IMR-90 (cell line): ENCODE measurements around the gene SRGN. TPM values are rescaled to one million over a fixed set of nuclear protein-coding genes. Genes with fewer than 3 reads are reported as not detected.
A peak's percentile ranks its signal among the peaks of the same experiment; 100 is the strongest.

Experiments
- ATAC-seq: fragments of 200-7000 bp; cut with Tn5 transposase; 2 replicates; pipeline ENCODE4 v1.9.1; 2020; ENCODE audit warnings: low read depth, mild to moderate bottlenecking, moderate library complexity
- BruUV-seq: library from RNA; stranded (reverse); fragments of 400-500 nt; replicated peaks from 2 replicates; lab custom pipeline; 2021; lab: Mats Ljungman, UMichigan
- CTCF ChIA-PET: fragments of 300-600 bp; formaldehyde crosslinking; extraction: SDS; loops from one replicate; lab custom pipeline; 2021; ENCODE audit warnings: antibody characterized with exemption; lab: Yijun Ruan, JAX
- POLR2A ChIA-PET: fragments of 300-600 bp; sonication (Branson Sonifier 250); formaldehyde crosslinking; loops from one replicate; lab custom pipeline; 2022; ENCODE audit warnings: antibody characterized with exemption; ENCODE audit not compliant: unreplicated experiment; lab: Charles Lee
- DNase-seq: peaks from one replicate; pipeline ENCODE4 v3.0.0; 2013
- H2AFZ ChIP-seq: replicated peaks from 2 replicates; pipeline ENCODE3; 2013; ENCODE audit warnings: low read length, mild to moderate bottlenecking; ENCODE audit not compliant: poor library complexity
- H2AK5ac ChIP-seq: 2 replicates; pipeline ENCODE4 v1.6.1; 2013; ENCODE audit warnings: low read depth, low read length, inconsistent platforms
- H2AK9ac ChIP-seq: replicated peaks from 2 replicates; pipeline ENCODE3; 2013; ENCODE audit warnings: mild to moderate bottlenecking, low read depth, low read length, moderate library complexity; ENCODE audit not compliant: poor library complexity
- H2BK120ac ChIP-seq: 2 replicates; pipeline ENCODE4 v1.6.1; 2013; ENCODE audit warnings: low read depth, low read length, inconsistent platforms
- H2BK15ac ChIP-seq: 3 replicates; pipeline ENCODE4 v1.6.1; 2013; ENCODE audit warnings: low read depth, low read length, inconsistent platforms
- H2BK20ac ChIP-seq: 2 replicates; pipeline ENCODE4 v1.6.1; 2013; ENCODE audit warnings: low read depth, mild to moderate bottlenecking, inconsistent platforms, low read length, moderate library complexity
- H2BK5ac ChIP-seq: 2 replicates; pipeline ENCODE4 v1.6.1; 2013; ENCODE audit warnings: mild to moderate bottlenecking, low read depth, low read length, inconsistent platforms; ENCODE audit not compliant: poor library complexity, severe bottlenecking
- H3K14ac ChIP-seq: replicated peaks from 2 replicates; pipeline ENCODE4 v1.6.1; 2013; ENCODE audit warnings: low read depth, low read length, inconsistent platforms
- H3K18ac ChIP-seq: 2 replicates; pipeline ENCODE4 v1.6.1; 2013; ENCODE audit warnings: low read depth, low read length, control low read depth
- H3K23ac ChIP-seq: 2 replicates; pipeline ENCODE4 v1.6.1; 2013; ENCODE audit warnings: low read depth, low read length, inconsistent platforms
- H3K27ac ChIP-seq: 2 replicates; pipeline ENCODE4 v1.5.1; 2013; ENCODE audit warnings: mild to moderate bottlenecking, control low read depth, low read length; ENCODE audit not compliant: insufficient read depth
- H3K27me3 ChIP-seq: 2 replicates; pipeline ENCODE4 v1.6.1; 2013; ENCODE audit warnings: low read length; ENCODE audit not compliant: control insufficient read depth, insufficient read depth
- H3K36me3 ChIP-seq: 2 replicates; pipeline ENCODE4 v1.6.1; 2013; ENCODE audit warnings: low read length, mixed read lengths; ENCODE audit not compliant: control insufficient read depth, insufficient read depth
- H3K4ac ChIP-seq: 2 replicates; pipeline ENCODE4 v1.6.1; 2013; ENCODE audit warnings: low read depth, low read length, inconsistent platforms
- H3K4me1 ChIP-seq: 2 replicates; pipeline ENCODE4 v1.6.1; 2013; ENCODE audit warnings: low read length, mixed read lengths; ENCODE audit not compliant: control insufficient read depth, insufficient read depth
- H3K4me2 ChIP-seq: 2 replicates; pipeline ENCODE4 v1.6.1; 2013; ENCODE audit warnings: low read depth, mild to moderate bottlenecking, control low read depth, low read length, moderate library complexity
- H3K4me3 ChIP-seq: 2 replicates; pipeline ENCODE4 v1.5.1; 2013; ENCODE audit warnings: low read depth, mild to moderate bottlenecking, control low read depth, low read length, moderate library complexity; ENCODE audit not compliant: insufficient read depth
- H3K56ac ChIP-seq: 2 replicates; pipeline ENCODE4 v1.6.1; 2013; ENCODE audit warnings: low read length, inconsistent platforms; ENCODE audit not compliant: insufficient read depth; ENCODE audit errors: extremely low read depth
- H3K79me1 ChIP-seq, 2 experiments: 2 replicates each; pipeline ENCODE4 v1.6.1; 2013; ENCODE audit warnings: low read length in 2 of 2, inconsistent platforms in 1 of 2, low read depth in 1 of 2
- H3K9ac ChIP-seq: 2 replicates; pipeline ENCODE4 v1.6.1; 2013; ENCODE audit warnings: low read depth, low read length, control low read depth
- H3K9me1 ChIP-seq: 2 replicates; pipeline ENCODE4 v1.6.1; 2013; ENCODE audit warnings: low read length, inconsistent platforms; ENCODE audit not compliant: insufficient read depth
- H3K9me3 ChIP-seq: 2 replicates; pipeline ENCODE4 v1.6.1; 2013; ENCODE audit warnings: low read length; ENCODE audit not compliant: control insufficient read depth, insufficient read depth
- H4K20me1 ChIP-seq: 2 replicates; pipeline ENCODE4 v1.6.1; 2013; ENCODE audit warnings: low read length, inconsistent platforms; ENCODE audit not compliant: insufficient read depth
- H4K5ac ChIP-seq: 2 replicates; pipeline ENCODE4 v1.6.1; 2013; ENCODE audit warnings: mild to moderate bottlenecking, low read depth, low read length, control low read depth
- H4K8ac ChIP-seq, 2 experiments: 2 replicates each; pipeline ENCODE4 v1.6.1; 2013; ENCODE audit warnings: low read depth in 2 of 2, low read length in 2 of 2, control low read depth in 1 of 2, inconsistent platforms in 1 of 2
- H4K91ac ChIP-seq: 2 replicates; pipeline ENCODE4 v1.6.1; 2013; ENCODE audit warnings: low read depth, low read length, inconsistent platforms; ENCODE audit not compliant: insufficient read depth
- BHLHE40 ChIP-seq: fragments of 150-350 bp; IDR thresholded peaks from 2 replicates; pipeline ENCODE4 v1.6.1; 2016; ENCODE audit warnings: mild to moderate bottlenecking, low read depth, low read length
- CEBPB ChIP-seq: IDR thresholded peaks from 2 replicates; pipeline ENCODE4 v1.6.1; 2012; ENCODE audit warnings: low read depth, low read length, improper control_type of control experiment
- CTCF ChIP-seq: conservative IDR thresholded peaks from 2 replicates; pipeline ENCODE4 v1.5.1; 2012; ENCODE audit warnings: mild to moderate bottlenecking, low read depth, low read length, improper control_type of control experiment
- FOS ChIP-seq: fragments of 150-350 bp; IDR thresholded peaks from 2 replicates; pipeline ENCODE4 v1.6.1; 2016; ENCODE audit warnings: low read depth, low read length
- MAFK ChIP-seq: IDR thresholded peaks from 2 replicates; pipeline ENCODE4 v1.6.1; 2012; ENCODE audit warnings: low read depth, low read length, improper control_type of control experiment
- MAZ ChIP-seq: IDR thresholded peaks from 2 replicates; pipeline ENCODE4 v1.6.1; 2012; ENCODE audit warnings: low read depth, mild to moderate bottlenecking, low read length, improper control_type of control experiment, moderate library complexity, borderline replicate concordance
- MXI1 ChIP-seq: IDR thresholded peaks from 2 replicates; pipeline ENCODE4 v1.6.1; 2012; ENCODE audit warnings: low read depth, mild to moderate bottlenecking, low read length, moderate library complexity, borderline replicate concordance
- POLR2A ChIP-seq: IDR thresholded peaks from 2 replicates; pipeline ENCODE4 v1.6.1; 2012; ENCODE audit warnings: mild to moderate bottlenecking, low read depth, low read length
- RAD21 ChIP-seq: IDR thresholded peaks from 2 replicates; pipeline ENCODE4 v1.6.1; 2012; ENCODE audit warnings: low read length, improper control_type of control experiment
- SMC3 ChIP-seq: fragments of 150-350 bp; IDR thresholded peaks from 2 replicates; pipeline ENCODE4 v1.6.1; 2016; ENCODE audit warnings: low read depth, mild to moderate bottlenecking, antibody characterized with exemption, low read length, moderate library complexity
- USF2 ChIP-seq: fragments of 150-350 bp; IDR thresholded peaks from 2 replicates; pipeline ENCODE4 v1.6.1; 2017; ENCODE audit warnings: mild to moderate bottlenecking, antibody characterized with exemption, low read length, low read depth
- WGBS, 2 experiments: methylation state at CpG; one replicate each; pipeline versions ENCODE4 v1.1.5 to v1.1.7; 2013; ENCODE audit warnings: missing lambda C conversion rate in 2 of 2; ENCODE audit not compliant: insufficient read length in 1 of 2; ENCODE audit errors: extremely low coverage in 2 of 2; 5-methylcytosine and 5-hydroxymethylcytosine counted together
- dilution Hi-C: fragments of 300-500 bp; cut with HindIII; formaldehyde crosslinking; loops from one replicate; pipeline ENCODE4 v1.14.3; 2018; ENCODE audit warnings: low sequenced_read_pairs; ENCODE audit not compliant: unreplicated experiment
- in situ Hi-C: fragments of 300-500 bp; cut with MboI; formaldehyde crosslinking; loops from 3 replicates; pipeline ENCODE4 v1.14.3; 2019; ENCODE audit warnings: low sequenced_read_pairs, inconsistent platforms, mixed read lengths
- intact Hi-C: fragments of 100-400 bp; cut with micrococcal nuclease; formaldehyde crosslinking; loops from 2 replicates; pipeline ENCODE4 v1.10.0; 2022
- polyA plus RNA-seq, 3 experiments: library from polyadenylated mRNA; depleted of rRNA; stranded (reverse); fragments of >200 nt; gene quantifications; 2 replicates each; pipeline ENCODE4 v1.2.3, GENCODE V29; 2012; ENCODE audit warnings: low replicate concordance in 1 of 3
- total RNA-seq: library from RNA; depleted of rRNA; stranded (reverse); fragments of >200 nt; gene quantifications from 2 replicates; pipeline ENCODE4 v1.2.3, GENCODE V29; 2012
- TF ChIP-seq, protein P1 (sequence below): fragments of 150-350 bp; IDR thresholded peaks from 2 replicates; pipeline ENCODE4 v1.6.1; 2016; ENCODE audit warnings: low read depth, mild to moderate bottlenecking, low read length, moderate library complexity, borderline replicate concordance

Gene SRGN
- total and polyA plus RNA-seq, 2 of the 4 experiments (the other 2 are of a cell fraction) = 33.3 to 41.4 TPM

- in situ Hi-C loops (loop anchor here (5.0 kb wide), 1 partner anchor 83 kb away; no protein-coding TSS in a partner anchor), dilution Hi-C loops (no loop called here), intact Hi-C loops (loop anchor here (5.0 kb wide), 2 partner anchors 103 to 302 kb away; partner anchors contain the start of gene KIFBP)
- Histone ChIP-seq H3K18ac (peak overlapping the region; percentile 68; the same call in 1 of the 2 replicates), H3K4me3 (no peak overlapping the region), H2AFZ (peak overlapping the region; percentile 79), H3K56ac (no peak overlapping the region), H2BK120ac (peak overlapping the region; percentile 62; the same call in 1 of the 2 replicates), H3K4me1 (peaks cover 7% of the 10 kb centered on the region), H2BK5ac (peak overlapping the region; percentile 28), H4K8ac (peak overlapping the region; percentile 7 to 66; a peak in 3 of 4 replicates), H3K9me1 (no peaks in the 10 kb centered on the region; the same call in 1 of the 2 replicates), H3K4ac (peak overlapping the region; percentile 33), H2BK20ac (peak overlapping the region; percentile 82), H3K23ac (peak overlapping the region; percentile 86; the same call in 1 of the 2 replicates), H3K79me1 (0 out of 4 replicates have a peak, but pooled peaks cover 0 to 6% of the 10 kb centered on the region in 2 experiments), H3K9me3 (no peaks in the 10 kb centered on the region), H4K20me1 (no peaks in the 10 kb centered on the region), H2AK9ac (peak overlapping the region; percentile 23), H2BK15ac (peak overlapping the region; percentile 36; the same call in 1 of the 3 replicates), H2AK5ac (peak overlapping the region; percentile 42; the same call in 1 of the 2 replicates), H3K27me3 (no peaks in the 10 kb centered on the region), H3K27ac (no peak overlapping the region), H3K36me3 (no peaks in the 10 kb centered on the region), H4K91ac (no peak overlapping the region; the same call in 1 of the 2 replicates), H3K9ac (no peak overlapping the region), H3K4me2 (peak overlapping the region; percentile 60), H3K14ac (peak overlapping the region; percentile 64), H4K5ac (0 out of 2 replicates have a peak overlapping the region, but pooled peaks have one; percentile 75)
- POLR2A ChIA-PET = no interaction called here
- no TSS peak for BruUV-seq
- CTCF ChIA-PET = no interaction called here
- 93% methylated on average over 3 of the region's 16 CpGs; no CpG with 5 or more reads in 1 of the 2 experiments for WGBS, 2 experiments
- DNase-seq = peak; percentile 54
- ATAC-seq = no peak
- no peak for TF ChIP-seq MAFK
- TF ChIP-seq RAD21 = no peak
- TF ChIP-seq FOS = no peak
- no peak for TF ChIP-seq MAZ
- TF ChIP-seq, protein P1, sequence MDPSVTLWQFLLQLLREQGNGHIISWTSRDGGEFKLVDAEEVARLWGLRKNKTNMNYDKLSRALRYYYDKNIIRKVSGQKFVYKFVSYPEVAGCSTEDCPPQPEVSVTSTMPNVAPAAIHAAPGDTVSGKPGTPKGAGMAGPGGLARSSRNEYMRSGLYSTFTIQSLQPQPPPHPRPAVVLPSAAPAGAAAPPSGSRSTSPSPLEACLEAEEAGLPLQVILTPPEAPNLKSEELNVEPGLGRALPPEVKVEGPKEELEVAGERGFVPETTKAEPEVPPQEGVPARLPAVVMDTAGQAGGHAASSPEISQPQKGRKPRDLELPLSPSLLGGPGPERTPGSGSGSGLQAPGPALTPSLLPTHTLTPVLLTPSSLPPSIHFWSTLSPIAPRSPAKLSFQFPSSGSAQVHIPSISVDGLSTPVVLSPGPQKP = no peak
- no peak for TF ChIP-seq USF2
- no peak for TF ChIP-seq POLR2A
- no peak for TF ChIP-seq BHLHE40
- no peak for TF ChIP-seq CEBPB
- no peak for TF ChIP-seq MXI1
- TF ChIP-seq SMC3 = no peak
- TF ChIP-seq CTCF = no peak
Measured at GRCh38 chr10:69089638-69090599, 2.0 kb downstream of the SRGN start.
